ENCODE data around the gene DENND10. TPM values are rescaled to one million over a fixed set of nuclear protein-coding genes. Genes with fewer than 3 reads are reported as not detected.
"Not testable (repeated sequence)": the region's sequence is repeated elsewhere in the genome, so short reads cannot be mapped to it uniquely, and the experiment has no call there.

DENND10 gene
- total RNA-seq, 2 experiments from 2014 or later: 19.9 to 22.9 TPM

GRCh38 chr10:119090968-119091367 is 12.9 kb upstream of the DENND10 start:
- CTCF ChIA-PET: interaction anchor here (0.7 kb wide), 2 partner anchors 11 to 22 kb away, joined by 3 to 4 read pairs; no protein-coding TSS in a partner anchor
- POLR2A ChIA-PET: interaction anchor here (1.6 kb wide), 1 partner anchor 14 kb away, joined by 4 read pairs; no protein-coding TSS in a partner anchor

- POLR2A ChIA-PET: interaction anchor here (0.6 to 0.7 kb wide), 2 partner anchors 81 to 611 kb away, joined by 6 to 10 read pairs; no protein-coding TSS in a partner anchor
- CTCF ChIA-PET: interaction anchor here (0.7 kb wide), 1 partner anchor 135 kb away, joined by 3 read pairs; no protein-coding TSS in a partner anchor
Measured at GRCh38 chr10:119095640-119096039, 8.3 kb upstream of the DENND10 start.

- CTCF ChIA-PET, POLR2A ChIA-PET: not testable (repeated sequence)
Measured at GRCh38 chr10:119096641-119097415, 7.1 kb upstream of the DENND10 start.

GRCh38 chr10:119098576-119098975 is 5.3 kb upstream of the DENND10 start:
- CTCF ChIA-PET: no interaction called here
- POLR2A ChIA-PET: no interaction called here

GRCh38 chr10:119100434-119101238 is 3.3 kb upstream of the DENND10 start:
- POLR2A ChIA-PET: interaction anchor here (0.6 kb wide), 3 partner anchors 31 to 60 kb away, joined by 3 to 9 read pairs (median 3); no protein-coding TSS in a partner anchor
- CTCF ChIA-PET: interaction anchor here (1.2 kb wide), 1 partner anchor 13 kb away, joined by 3 read pairs; no protein-coding TSS in a partner anchor

- ChIA-PET CTCF (interaction anchor here (1.2 kb wide), 1 partner anchor 12 kb away, joined by 3 read pairs; no protein-coding TSS in a partner anchor), POLR2A (interaction anchor here (0.6 kb wide), 3 partner anchors 31 to 59 kb away, joined by 3 to 9 read pairs (median 3); no protein-coding TSS in a partner anchor)
Measured at GRCh38 chr10:119101366-119102098, 2.4 kb upstream of the DENND10 start.

- ChIA-PET POLR2A (interaction anchor here (0.6 to 0.8 kb wide), 4 partner anchors 22 to 65 kb away, joined by 3 to 5 read pairs (median 5); no protein-coding TSS in a partner anchor), CTCF (no interaction called here)
Measured at GRCh38 chr10:119103241-119103902, 541 bp upstream of the DENND10 start.

- CTCF ChIA-PET: interaction anchor here (0.9 to 1.1 kb wide), 5 partner anchors 12 to 341 kb away, joined by 3 read pairs; no protein-coding TSS in a partner anchor
- POLR2A ChIA-PET: interaction anchor here (0.5 to 1.5 kb wide), 2 partner anchors 14 to 39 kb away, joined by 4 to 9 read pairs; no protein-coding TSS in a partner anchor
Measured at GRCh38 chr10:119104654-119105015, 722 bp downstream of the DENND10 start.

GRCh38 chr10:119105155-119105554 is 1.2 kb downstream of the DENND10 start:
- ChIA-PET POLR2A (interaction anchor here (0.5 to 1.5 kb wide), 2 partner anchors 15 to 39 kb away, joined by 4 to 9 read pairs; no protein-coding TSS in a partner anchor), CTCF (interaction anchor here (1.0 to 1.1 kb wide), 3 partner anchors 12 to 340 kb away, joined by 3 read pairs; no protein-coding TSS in a partner anchor)

GRCh38 chr10:119105899-119106298 is 2.0 kb downstream of the DENND10 start:
- POLR2A ChIA-PET: interaction anchor here (0.6 to 1.5 kb wide), 2 partner anchors 15 to 62 kb away, joined by 3 to 4 read pairs; no protein-coding TSS in a partner anchor
- CTCF ChIA-PET: interaction anchor here (1.3 kb wide), 1 partner anchor 14 kb away, joined by 3 read pairs; no protein-coding TSS in a partner anchor

- CTCF ChIA-PET: interaction anchor here (1.3 kb wide), 1 partner anchor 13 kb away, joined by 3 read pairs; no protein-coding TSS in a partner anchor
Measured at GRCh38 chr10:119107106-119107505, 3.2 kb downstream of the DENND10 start.

GRCh38 chr10:119107771-119108170 is 3.9 kb downstream of the DENND10 start:
- CTCF ChIA-PET: interaction anchor here (0.6 to 0.7 kb wide), 2 partner anchors 41 to 69 kb away, joined by 3 read pairs; no protein-coding TSS in a partner anchor
- POLR2A ChIA-PET: not testable (repeated sequence)

More at GRCh38 chr10:119107106-119107505, 3.2 kb downstream of the DENND10 start:
- POLR2A ChIA-PET: not testable (repeated sequence)

GRCh38 chr10:119112056-119112455 is 8.1 kb downstream of the DENND10 start:
- CTCF ChIA-PET: no interaction called here
- POLR2A ChIA-PET: no interaction called here

GRCh38 chr10:119113751-119114732 is 10.1 kb downstream of the DENND10 start:
- ChIA-PET CTCF (interaction anchor here (1.2 kb wide), 1 partner anchor 13 kb away, joined by 3 read pairs; no protein-coding TSS in a partner anchor), POLR2A (no interaction called here)

GRCh38 chr10:119115926-119116325 is 12.0 kb downstream of the DENND10 start:
- ChIA-PET POLR2A (no interaction called here), CTCF (interaction anchor here (0.8 kb wide), 1 partner anchor 266 kb away, joined by 3 read pairs; no protein-coding TSS in a partner anchor)

- ChIA-PET CTCF (interaction anchor here (0.8 kb wide), 1 partner anchor 266 kb away, joined by 3 read pairs; no protein-coding TSS in a partner anchor), POLR2A (no interaction called here)
Measured at GRCh38 chr10:119116326-119116951, 12.5 kb downstream of the DENND10 start.

Measured in activated CD8-positive, alpha-beta memory T cell treated with anti-CD3 and anti-CD28 coated beads for 36 hours (primary cell).